ENCODE data around the gene STAP1.
"Not testable (repeated sequence)": the region's sequence is repeated elsewhere in the genome, so short reads cannot be mapped to it uniquely, and the experiment has no call there.

STAP1 gene

DNA sequence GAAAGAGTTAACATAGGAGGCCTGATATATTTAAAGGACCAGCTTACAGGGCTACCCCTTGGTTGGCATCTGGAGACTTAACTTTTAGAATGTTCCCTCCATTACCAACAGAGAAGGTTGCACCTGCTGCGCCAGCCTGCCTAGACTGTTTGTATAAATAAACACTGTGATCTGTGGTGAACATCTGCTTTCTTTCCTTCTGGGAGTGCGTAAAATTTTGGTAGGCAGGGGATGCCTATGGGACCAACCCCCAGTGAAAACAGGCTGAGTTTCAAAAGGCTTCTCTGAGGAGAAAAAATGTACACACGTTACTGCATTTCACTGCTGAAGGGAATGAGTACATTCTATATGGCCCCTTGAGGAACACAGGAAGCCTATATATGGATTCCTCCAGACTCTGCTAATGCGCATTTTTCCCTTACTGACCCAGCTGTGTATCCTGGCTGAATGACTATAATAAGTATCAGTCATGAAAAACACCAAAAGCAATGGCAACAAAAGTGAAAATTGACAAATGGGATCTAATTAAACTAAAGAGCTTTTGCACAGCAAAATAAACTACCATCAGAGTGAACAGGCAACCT is 27.1 kb upstream of the STAP1 start:
- DNase-seq (ENCODE audit: low read depth, low spot score): no peak
- TF ChIP-seq, protein P1, sequence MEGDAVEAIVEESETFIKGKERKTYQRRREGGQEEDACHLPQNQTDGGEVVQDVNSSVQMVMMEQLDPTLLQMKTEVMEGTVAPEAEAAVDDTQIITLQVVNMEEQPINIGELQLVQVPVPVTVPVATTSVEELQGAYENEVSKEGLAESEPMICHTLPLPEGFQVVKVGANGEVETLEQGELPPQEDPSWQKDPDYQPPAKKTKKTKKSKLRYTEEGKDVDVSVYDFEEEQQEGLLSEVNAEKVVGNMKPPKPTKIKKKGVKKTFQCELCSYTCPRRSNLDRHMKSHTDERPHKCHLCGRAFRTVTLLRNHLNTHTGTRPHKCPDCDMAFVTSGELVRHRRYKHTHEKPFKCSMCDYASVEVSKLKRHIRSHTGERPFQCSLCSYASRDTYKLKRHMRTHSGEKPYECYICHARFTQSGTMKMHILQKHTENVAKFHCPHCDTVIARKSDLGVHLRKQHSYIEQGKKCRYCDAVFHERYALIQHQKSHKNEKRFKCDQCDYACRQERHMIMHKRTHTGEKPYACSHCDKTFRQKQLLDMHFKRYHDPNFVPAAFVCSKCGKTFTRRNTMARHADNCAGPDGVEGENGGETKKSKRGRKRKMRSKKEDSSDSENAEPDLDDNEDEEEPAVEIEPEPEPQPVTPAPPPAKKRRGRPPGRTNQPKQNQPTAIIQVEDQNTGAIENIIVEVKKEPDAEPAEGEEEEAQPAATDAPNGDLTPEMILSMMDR (IDR thresholded peaks at IDR 0.05; ENCODE audit: low read depth, low read length): no peak
- in situ Hi-C loops (cut with HindIII; ENCODE audit: low sequenced_read_pairs): no loop called here
- no peak overlapping the region for H3K4me3 ChIP-seq (ENCODE audit: low read depth, low read length)

DNA sequence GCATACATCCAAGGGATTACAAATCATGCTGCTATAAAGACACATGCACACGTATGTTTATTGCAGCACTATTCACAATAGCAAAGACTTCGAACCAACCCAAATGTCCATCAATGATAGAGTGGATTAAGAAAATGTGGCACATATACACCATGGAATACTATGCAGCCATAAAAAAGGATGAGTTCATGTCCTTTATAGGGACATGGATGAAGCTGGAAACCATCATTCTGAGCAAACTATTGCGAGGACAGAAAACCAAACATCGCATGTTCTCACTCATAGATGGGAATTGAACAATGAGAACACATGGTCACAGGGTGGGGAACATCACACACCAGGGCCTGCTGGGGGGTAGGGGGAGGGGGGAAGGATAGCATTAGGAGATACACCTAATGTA is 26.1 kb upstream of the STAP1 start:
- H3K4me3 ChIP-seq (ENCODE audit: low read depth, low read length); DNase-seq (ENCODE audit: low read depth, low spot score); in situ Hi-C loops (cut with HindIII; ENCODE audit: low sequenced_read_pairs): not testable (repeated sequence)

DNA sequence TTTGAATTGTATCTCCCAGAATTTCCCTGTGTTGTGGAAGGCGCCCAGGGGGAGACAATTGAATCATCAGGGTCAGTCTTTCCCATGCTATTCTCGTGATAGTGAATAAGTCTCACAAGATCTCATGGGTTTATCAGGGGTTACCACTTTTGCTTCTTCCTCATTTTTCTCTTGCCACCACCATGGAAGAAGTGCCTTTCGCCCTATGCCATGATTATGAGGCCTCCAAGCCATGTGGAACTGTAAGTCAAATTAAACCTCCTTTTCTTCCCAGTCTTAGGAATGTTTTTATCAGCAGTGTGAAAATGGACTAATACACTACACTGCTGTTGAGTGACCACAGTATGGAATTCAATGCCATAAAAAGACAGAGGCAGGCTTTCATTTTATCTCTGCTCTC is 25.4 kb upstream of the STAP1 start:
- TF ChIP-seq, protein P1 (IDR thresholded peaks at IDR 0.05; ENCODE audit: low read depth, low read length): no peak
- no peak overlapping the region for H3K4me3 ChIP-seq (ENCODE audit: low read depth, low read length)
- in situ Hi-C loops (cut with HindIII; ENCODE audit: low sequenced_read_pairs): no loop called here
- DNase-seq (ENCODE audit: low read depth, low spot score): no peak

DNA sequence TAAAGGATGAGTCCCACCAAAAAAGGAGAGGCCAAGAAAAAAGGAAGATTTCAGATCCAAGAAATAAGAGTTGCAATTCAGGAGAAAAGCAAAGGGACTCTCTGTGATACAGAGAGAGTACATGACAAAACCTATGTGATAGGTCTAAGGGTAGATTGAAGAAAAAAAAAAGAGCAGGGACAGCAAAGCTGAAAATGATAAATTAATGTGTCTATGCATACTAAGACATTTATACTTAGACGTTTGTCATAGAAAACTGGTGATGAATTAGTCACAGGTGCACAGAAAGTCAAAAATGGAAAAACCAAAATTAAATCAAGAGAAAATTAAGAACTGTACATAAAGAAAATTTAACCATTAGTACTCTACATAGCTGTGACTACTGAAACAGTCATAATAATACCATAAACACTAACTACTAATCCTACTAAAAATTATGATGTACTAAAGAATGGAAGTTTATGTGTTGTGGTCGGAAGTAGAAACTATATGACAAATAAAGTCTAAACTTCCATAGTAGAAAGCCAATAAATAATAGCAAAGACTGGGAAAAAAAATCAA is 23.2 kb upstream of the STAP1 start:
- in situ Hi-C loops (cut with HindIII; ENCODE audit: low sequenced_read_pairs): no loop called here
- no peak for DNase-seq (ENCODE audit: low read depth, low spot score)
- TF ChIP-seq, protein P1 (IDR thresholded peaks at IDR 0.05; ENCODE audit: low read depth, low read length): no peak
- no peak overlapping the region for H3K4me3 ChIP-seq (ENCODE audit: low read depth, low read length)

DNA sequence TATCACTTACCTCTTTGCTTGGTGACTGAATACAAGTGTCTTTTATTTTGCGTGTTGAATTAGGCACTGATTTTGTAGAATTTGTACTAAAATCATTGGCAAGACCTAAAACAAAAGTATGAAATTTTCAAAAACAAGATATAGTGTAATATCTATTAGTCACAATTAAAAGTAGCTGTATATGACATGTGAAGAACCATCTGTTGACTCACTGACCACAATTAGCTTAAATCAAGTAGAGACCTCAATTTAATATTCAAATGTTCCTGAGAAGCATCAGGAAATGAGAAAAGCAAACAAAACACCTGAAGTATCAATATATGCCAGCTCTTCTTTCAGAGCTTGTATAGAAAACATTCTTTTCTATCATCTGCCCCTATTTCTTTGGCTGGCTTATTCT is 18.7 kb upstream of the STAP1 start:
- no peak for DNase-seq (ENCODE audit: low read depth, low spot score)
- in situ Hi-C loops (cut with HindIII; ENCODE audit: low sequenced_read_pairs): no loop called here
- TF ChIP-seq, protein P1 (IDR thresholded peaks at IDR 0.05; ENCODE audit: low read depth, low read length): no peak
- H3K4me3 ChIP-seq (ENCODE audit: low read depth, low read length): no peak overlapping the region

DNA sequence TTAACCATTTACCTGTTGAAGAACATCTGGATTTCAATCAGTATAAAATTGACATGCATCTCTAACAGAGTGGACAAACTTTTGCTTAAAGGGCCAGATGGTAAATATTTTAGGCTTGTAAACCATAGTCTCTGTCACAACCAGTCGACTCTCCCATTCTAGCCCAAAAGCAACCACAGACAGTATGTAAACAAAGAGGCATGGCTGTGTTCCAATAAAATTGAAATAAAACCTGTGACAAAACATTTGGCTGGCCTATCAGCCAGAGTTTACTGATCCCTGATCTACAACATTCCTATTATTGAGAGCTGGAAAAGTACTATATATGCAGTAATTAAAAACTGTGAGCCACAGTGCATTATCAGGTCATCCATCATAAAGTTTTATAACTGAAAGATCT is 16.5 kb upstream of the STAP1 start:
- H3K4me3 ChIP-seq (ENCODE audit: low read depth, low read length): no peak overlapping the region
- no peak for DNase-seq (ENCODE audit: low read depth, low spot score)
- TF ChIP-seq, protein P1 (IDR thresholded peaks at IDR 0.05; ENCODE audit: low read depth, low read length): no peak
- in situ Hi-C loops (cut with HindIII; ENCODE audit: low sequenced_read_pairs): no loop called here

DNA sequence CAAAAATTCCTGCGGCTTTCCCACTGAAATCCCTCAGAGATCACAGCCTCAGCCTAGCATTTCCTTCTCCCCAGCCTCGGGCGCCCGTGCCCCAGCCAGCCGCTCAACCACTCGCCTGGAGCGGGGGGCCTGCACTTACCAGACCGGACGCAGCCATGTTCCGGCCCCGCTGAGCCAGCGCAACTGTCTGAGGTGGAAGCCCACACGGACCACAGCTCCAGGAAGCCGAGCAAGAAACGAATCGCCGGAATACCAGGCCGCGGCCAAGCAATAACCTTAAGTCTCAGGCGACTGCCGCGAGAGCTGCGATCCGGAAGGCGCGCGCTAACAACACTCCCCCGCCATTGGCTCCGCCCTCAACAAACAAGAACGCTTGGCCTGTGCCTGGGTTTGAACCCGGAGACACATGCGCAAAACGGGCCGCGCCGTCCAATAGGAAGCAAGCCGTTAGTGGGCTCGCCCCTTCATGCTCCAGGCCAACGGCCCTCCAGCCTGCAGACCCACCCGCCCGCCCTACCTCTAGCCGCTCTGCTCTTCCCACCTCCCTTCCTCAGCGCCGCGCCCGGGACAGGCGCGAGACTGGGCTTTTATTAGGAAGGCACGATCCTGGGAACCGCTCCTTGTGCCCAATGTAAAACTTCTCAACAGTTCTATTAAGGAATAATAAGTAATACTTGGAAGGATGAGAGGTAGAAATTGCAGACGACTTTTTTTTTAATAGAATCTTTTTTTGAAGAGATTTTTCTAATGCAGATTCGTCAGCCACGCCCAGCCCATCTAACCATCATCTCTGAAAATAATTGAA is 13.1 kb upstream of the STAP1 start, which contains the start of gene CENPC:
Gene CENPC (minus strand): TSS at position 305 of the 805 bp plus-strand sequence. CDS start 148 bp downstream, at position 157.
- H3K4me3 ChIP-seq (ENCODE audit: low read depth, low read length): peak within 1 kb of the TSS; percentile 90
- DNase-seq (ENCODE audit: low read depth, low spot score): peak; percentile 98
- in situ Hi-C loops (cut with HindIII; ENCODE audit: low sequenced_read_pairs): no loop called here
- TF ChIP-seq, protein P1 (IDR thresholded peaks at IDR 0.05; ENCODE audit: low read depth, low read length): no peak
